ENCODE measurements around the gene SHH. TPM values are rescaled to one million over a fixed set of nuclear protein-coding genes. Genes with fewer than 3 reads are reported as not detected.
A peak's percentile ranks its signal among the peaks of the same experiment; 100 is the strongest.

Gene SHH
- total RNA-seq, 6 experiments from 2014 or later = 6.8 to 18.6 (median 12.4) TPM

GRCh38 chr7:155813125-155813524 lies 862 bp upstream of the SHH start:
- peak in 1 of 4 donors; percentile 28 for ATAC-seq
- TF ChIP-seq CTCF (IDR thresholded peaks at IDR 0.05) (no peak), POLR2A (IDR thresholded peaks at IDR 0.05) (no peak)
- H3K27me3 ChIP-seq = no peaks in the 10 kb centered on the region
- H3K4me3 ChIP-seq = no peak overlapping the region
- 7% methylated on average over 6 of the region's 8 CpGs for WGBS (ENCODE audit: insufficient coverage, low coverage, low lambda C conversion rate, missing lambda C conversion rate)
- intact Hi-C loops (cut with DNase I) = loop anchor here in 1 of 2 donors (10.0 kb wide), 1 partner anchor 342 kb away; no protein-coding TSS in a partner anchor
- H3K4me1 ChIP-seq = peaks cover 0 to 32% (median 4%) of the 10 kb centered on the region in 4 donors
- H3K36me3 ChIP-seq = no peaks in the 10 kb centered on the region
- no peaks in the 10 kb centered on the region for H3K9me3 ChIP-seq
- peak in 2 of 3 donors; percentile 60 to 65 for DNase-seq
- H3K27ac ChIP-seq = no peak overlapping the region

DNA sequence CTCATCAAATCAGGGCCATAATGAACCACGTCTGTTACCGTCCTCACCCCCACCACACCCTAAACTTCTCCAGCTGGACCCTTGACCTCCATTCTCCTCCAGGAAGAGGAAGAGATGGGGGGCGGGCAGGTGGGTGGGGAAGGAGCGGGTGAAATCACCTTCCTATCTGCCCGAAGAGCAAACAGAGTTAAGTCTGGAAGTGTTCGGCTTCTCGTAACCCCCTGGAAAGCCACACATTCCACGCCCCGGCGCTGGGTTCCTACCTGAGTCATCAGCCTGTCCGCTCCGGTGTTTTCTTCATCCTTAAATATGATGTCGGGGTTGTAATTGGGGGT lies 736 bp downstream of the SHH start:
- intact Hi-C loops (cut with DNase I) = loop anchor here in 1 of 2 donors (10.0 kb wide), 1 partner anchor 343 kb away; no protein-coding TSS in a partner anchor

GRCh38 chr7:155810770-155811559 lies 1.3 kb downstream of the SHH start:
- Histone ChIP-seq H3K27ac (peak overlapping the region in 1 of 3 donors; percentile 100), H3K9me3 (no peaks in the 10 kb centered on the region), H3K4me1 (peaks cover 0 to 43% (median 6%) of the 10 kb centered on the region in 4 donors), H3K27me3 (no peaks in the 10 kb centered on the region), H3K36me3 (no peaks in the 10 kb centered on the region), H3K4me3 (peak overlapping the region; percentile 66 to 78 (median 77))
- 8% methylated on average over 19 of the region's 21 CpGs for WGBS (ENCODE audit: insufficient coverage, low coverage, low lambda C conversion rate, missing lambda C conversion rate)
- peak in 1 of 3 donors; percentile 47 for DNase-seq
- ATAC-seq = no peak
- intact Hi-C loops (cut with DNase I) = loop anchor here in 1 of 2 donors (10.0 kb wide), 1 partner anchor 344 kb away; no protein-coding TSS in a partner anchor
- TF ChIP-seq CTCF (IDR thresholded peaks at IDR 0.05) = no peak
- TF ChIP-seq POLR2A (IDR thresholded peaks at IDR 0.05) = no peak

More for the DNA sequence above, 736 bp downstream of the SHH start:
- no peak overlapping the region for H3K27ac ChIP-seq
- no peaks in the 10 kb centered on the region for H3K27me3 ChIP-seq
- no peaks in the 10 kb centered on the region for H3K9me3 ChIP-seq
- peaks cover 0 to 43% (median 6%) of the 10 kb centered on the region in 4 donors for H3K4me1 ChIP-seq
- TF ChIP-seq POLR2A (IDR thresholded peaks at IDR 0.05) (no peak), CTCF (IDR thresholded peaks at IDR 0.05) (no peak)
- H3K36me3 ChIP-seq = no peaks in the 10 kb centered on the region
- ATAC-seq = no peak
- H3K4me3 ChIP-seq = peak overlapping the region in 2 of 3 donors; percentile 36 to 45
- 5% methylated on average over 13 of the region's 13 CpGs for WGBS (ENCODE audit: insufficient coverage, low coverage, low lambda C conversion rate, missing lambda C conversion rate)
- DNase-seq = peak in 1 of 3 donors; percentile 37

DNA sequence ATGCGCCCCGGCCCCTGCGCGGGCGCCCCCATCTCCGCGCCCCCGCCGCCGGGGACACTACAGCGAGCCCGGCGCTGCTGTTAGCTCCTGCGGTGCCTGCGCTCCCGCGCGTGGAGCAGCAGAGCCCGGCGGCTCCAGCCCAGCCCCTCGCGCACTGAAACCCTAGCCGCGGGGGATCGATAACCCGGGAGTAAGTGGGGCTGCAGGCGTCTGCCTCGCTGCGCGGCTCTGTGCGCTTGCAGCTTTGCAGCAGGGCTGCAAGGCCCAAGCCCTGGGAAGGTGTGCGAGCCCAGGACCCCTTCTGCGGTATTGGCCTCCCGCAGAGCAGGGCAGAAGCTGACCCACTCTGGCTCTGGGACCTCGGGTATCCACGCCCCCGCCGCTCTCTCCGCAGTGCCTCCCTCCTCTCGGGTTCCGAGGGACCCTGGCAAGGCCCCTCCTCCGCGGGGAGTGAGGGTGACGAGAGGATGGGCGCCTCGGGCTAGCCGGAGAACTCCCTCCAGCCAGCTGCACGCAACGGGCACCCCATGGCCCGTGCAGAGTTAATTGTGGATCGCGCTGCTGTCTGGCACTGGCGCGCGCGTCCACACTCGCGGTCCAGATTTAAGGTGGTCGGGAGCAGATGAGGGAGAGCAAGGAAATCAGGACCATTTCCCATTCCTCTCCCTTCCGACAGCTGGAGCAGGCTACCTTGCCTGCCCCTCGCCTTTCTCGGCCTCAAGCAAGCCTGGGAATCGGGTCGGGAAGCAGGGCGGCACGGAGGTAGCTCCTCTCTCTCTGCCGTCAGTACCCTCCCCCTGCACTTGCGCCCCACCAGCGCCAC lies 2.1 kb downstream of the SHH start:
- H3K4me1 ChIP-seq = peaks cover 0 to 43% (median 6%) of the 10 kb centered on the region in 4 donors
- DNase-seq (peak in 1 of 3 donors; percentile 58), ATAC-seq (peak in 2 of 4 donors; percentile 0 to 1)
- 0% methylated on average over 8 of the region's 69 CpGs for WGBS (ENCODE audit: insufficient coverage, low coverage, low lambda C conversion rate, missing lambda C conversion rate)
- no peaks in the 10 kb centered on the region for H3K9me3 ChIP-seq
- no peaks in the 10 kb centered on the region for H3K36me3 ChIP-seq
- TF ChIP-seq POLR2A (IDR thresholded peaks at IDR 0.05) = peak; percentile 9
- no peak for TF ChIP-seq CTCF (IDR thresholded peaks at IDR 0.05)
- peak overlapping the region; percentile 66 to 78 (median 77) for H3K4me3 ChIP-seq
- peak overlapping the region; percentile 86 to 100 (median 99) for H3K27ac ChIP-seq
- no peaks in the 10 kb centered on the region for H3K27me3 ChIP-seq
- intact Hi-C loops (cut with DNase I) = loop anchor here in 1 of 2 donors (10.0 kb wide), 1 partner anchor 345 kb away; no protein-coding TSS in a partner anchor
